GM18867 (cell line): Measurements from ENCODE around the gene TNFSF13B.
"Not testable (repeated sequence)": the region's sequence is repeated elsewhere in the genome, so short reads cannot be mapped to it uniquely, and the experiment has no call there.

ENCODE experiments used
- ATAC-seq: cut with Tn5 transposase; IDR thresholded peaks from one replicate; pipeline ENCODE4 v1.9.1; 2021; ENCODE audit warnings: mild to moderate bottlenecking, moderate library complexity; ENCODE audit not compliant: unreplicated experiment

TNFSF13B gene, protein sequence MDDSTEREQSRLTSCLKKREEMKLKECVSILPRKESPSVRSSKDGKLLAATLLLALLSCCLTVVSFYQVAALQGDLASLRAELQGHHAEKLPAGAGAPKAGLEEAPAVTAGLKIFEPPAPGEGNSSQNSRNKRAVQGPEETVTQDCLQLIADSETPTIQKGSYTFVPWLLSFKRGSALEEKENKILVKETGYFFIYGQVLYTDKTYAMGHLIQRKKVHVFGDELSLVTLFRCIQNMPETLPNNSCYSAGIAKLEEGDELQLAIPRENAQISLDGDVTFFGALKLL

GRCh38 chr13:108269601-108270328 is at the start of gene TNFSF13B:
TSS of gene TNFSF13B (plus strand) at chr13:108269718. CDS start at chr13:108269896, 178 bp downstream.
- ATAC-seq: peak; percentile 82

GRCh38 chr13:108220041-108220440 is 49.5 kb upstream of the TNFSF13B start:
- ATAC-seq: no peak

GRCh38 chr13:108223687-108224503 is 45.6 kb upstream of the TNFSF13B start:
- no peak for ATAC-seq

- peak; percentile 59 for ATAC-seq
Observed at GRCh38 chr13:108225440-108225839, 44.1 kb upstream of the TNFSF13B start.

- ATAC-seq: peak; percentile 33
Observed at GRCh38 chr13:108226184-108226583, 43.3 kb upstream of the TNFSF13B start.

DNA sequence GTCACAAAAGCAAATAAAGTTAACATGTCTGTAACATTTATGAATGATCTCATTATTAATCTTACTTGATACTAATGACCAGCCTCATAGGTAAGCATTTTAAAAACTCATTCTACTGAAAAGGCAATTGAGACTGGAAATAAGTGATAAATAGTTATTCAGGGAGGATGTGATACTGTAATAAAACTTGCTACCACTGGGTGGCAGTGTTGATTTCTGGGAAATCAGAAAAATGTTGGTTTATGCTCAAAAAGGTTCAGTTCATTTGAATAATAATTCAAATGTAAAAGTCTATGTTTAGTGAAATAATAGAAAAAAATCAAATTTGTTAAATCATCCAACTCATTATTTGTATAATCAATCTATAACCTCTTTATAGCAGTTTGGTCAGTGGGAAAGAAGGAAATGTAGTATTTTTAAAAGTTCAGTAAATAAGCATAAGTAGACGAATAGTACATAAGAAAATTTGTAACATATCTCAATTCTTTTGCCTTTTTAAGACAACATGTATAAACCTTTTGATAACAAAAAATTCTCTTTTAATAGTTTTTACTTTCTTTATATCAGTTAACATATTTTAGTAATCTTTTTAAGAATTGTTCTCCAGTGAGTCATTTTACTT is 41.8 kb upstream of the TNFSF13B start:
- ATAC-seq: peak; percentile 45

DNA sequence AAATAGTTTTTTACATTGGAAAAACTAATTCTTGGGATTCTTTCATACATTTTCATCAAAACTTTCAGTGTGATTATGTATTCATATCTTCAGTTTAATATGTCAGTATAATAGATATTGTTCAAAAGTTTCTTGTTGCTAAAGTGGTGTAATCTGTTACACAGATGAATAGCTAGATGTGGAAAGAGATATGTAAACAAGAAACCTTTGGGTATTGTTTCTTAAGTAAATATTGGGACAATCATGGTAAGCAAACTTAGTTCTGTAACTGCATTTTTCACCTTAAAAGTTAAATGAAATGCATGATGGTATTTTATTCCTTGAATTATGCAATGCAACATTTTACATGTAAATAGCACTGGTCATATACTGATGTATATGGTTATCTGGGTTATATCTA is 39.1 kb upstream of the TNFSF13B start:
- ATAC-seq: no peak

- ATAC-seq: no peak
Observed at GRCh38 chr13:108249150-108249549, 20.4 kb upstream of the TNFSF13B start.

- no peak for ATAC-seq
Observed at GRCh38 chr13:108257248-108257647, 12.3 kb upstream of the TNFSF13B start.

DNA sequence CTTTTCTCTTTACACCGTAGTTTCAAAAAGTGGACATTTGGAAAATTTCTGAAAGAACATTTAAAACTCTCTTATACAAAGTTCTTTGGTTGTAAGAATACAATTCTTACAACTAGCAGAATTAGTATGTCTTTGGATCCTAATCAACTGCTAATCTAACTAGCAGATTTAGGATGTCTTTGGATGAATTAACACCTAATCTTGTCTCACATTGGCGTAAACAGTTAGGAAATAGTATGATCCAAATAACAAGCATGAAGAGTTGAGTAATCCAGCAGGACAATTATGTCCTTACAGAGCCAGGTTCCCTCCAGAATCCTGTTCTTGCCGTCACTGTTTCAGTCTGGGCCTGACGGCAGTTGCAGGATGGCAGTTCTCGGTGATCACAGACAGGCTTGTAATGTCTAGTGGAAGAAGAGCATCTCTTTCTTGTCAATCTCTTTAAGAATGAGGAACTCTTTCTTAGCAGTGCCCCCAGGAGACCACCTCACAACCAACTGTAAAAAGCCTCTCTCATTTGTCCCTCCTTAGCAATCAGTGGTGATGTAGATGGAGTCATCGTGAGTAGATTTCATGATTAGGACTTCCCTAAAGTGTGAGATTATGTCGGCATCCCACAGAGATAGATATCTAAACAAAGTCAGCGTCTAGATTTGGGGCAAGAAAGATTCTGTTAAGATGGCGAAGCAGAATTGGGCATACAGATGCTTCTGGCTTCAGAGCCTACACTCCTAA is 5.7 kb upstream of the TNFSF13B start:
- no peak for ATAC-seq

DNA sequence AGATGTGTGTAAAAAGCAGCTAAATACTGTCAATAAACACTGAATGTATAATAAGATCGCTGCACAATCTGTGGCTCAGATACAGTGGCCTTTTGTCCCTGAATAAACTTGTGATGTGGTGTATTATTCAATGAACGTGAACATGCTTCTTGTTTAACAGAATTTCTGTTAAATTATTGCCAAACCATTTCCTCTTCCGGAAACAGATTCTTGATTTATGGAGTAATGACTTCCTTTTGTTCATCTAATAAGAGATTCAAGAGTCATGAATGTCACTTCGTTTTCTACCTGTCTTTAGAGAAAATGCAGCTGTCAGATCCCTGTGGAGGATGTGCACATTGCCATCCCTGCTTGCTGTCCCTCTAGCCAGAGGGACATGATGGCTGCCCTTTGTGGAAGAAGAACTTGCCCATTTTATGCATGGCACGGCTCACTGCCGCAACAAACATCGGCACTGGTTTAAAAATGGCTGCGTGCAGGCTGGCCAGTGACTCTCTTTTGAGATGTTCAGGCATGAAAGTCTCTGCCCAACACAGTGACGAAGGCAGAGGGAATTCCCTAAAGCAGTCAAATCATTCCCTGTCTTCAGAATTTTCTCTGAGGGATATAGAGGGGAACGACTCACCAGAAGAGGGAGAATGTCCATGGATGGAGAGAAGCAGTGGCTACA is 3.1 kb upstream of the TNFSF13B start:
- ATAC-seq: no peak

- ATAC-seq: no peak
Observed at GRCh38 chr13:108267347-108267746, 2.2 kb upstream of the TNFSF13B start.

DNA sequence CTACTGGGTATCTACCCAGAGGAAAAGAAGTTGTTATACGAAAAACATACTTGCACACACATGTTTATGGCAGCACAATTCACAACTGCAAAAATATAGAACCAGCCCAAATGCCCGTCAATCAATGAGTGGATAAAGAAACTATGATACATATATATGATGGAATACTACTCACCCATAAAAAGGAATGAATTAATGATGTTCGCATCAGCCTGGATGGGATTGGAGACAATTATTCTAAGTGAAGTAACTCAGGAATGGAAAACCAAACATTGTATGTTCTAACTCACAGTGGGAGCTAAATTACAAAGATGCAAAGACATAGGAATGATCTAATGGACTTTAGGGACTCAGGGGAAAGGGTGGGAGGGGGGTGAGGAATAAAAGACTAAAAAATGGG is 1.7 kb upstream of the TNFSF13B start:
- ATAC-seq: not testable (repeated sequence)

- ATAC-seq: no peak
Observed at GRCh38 chr13:108268466-108269112, 929 bp upstream of the TNFSF13B start.

DNA sequence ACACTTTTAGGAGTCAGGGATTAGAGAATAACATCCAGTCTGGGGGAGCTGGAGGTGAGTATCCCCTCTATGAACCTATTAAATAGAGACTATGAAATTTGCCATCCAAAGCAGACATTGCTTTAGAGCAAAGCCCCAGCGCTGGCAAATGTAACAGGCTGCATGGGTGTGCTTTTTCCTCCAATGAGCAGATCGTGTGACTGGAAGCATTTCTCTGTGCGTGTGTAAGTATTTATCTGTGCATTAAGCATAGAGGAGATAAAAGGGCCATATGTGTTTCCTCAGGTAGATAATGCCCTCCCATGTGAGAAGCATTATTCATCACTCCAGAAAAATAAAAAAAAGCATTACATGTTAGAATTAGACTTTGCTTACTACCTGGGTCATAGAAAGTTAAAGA is 924 bp downstream of the TNFSF13B start:
- ATAC-seq: peak; percentile 19

DNA sequence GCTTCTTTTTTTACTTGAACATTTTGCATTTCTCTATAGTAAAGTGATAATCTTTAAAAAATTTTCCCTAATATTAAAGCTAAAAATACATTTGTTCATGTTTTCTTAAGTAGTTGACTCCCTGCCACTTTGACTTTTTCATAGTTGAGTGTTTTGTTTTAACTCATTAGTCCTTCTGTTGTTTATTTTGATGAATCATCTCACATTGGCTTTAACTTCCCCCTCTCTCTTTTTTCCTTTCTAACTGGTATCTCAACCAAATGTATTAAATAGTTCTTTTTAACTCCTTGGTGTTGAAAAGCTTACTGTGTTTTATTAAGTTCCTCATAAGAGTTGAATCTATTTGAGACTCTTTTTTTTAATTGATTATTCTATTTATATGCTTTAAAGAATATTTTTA is 2.8 kb downstream of the TNFSF13B start:
- ATAC-seq: no peak

DNA sequence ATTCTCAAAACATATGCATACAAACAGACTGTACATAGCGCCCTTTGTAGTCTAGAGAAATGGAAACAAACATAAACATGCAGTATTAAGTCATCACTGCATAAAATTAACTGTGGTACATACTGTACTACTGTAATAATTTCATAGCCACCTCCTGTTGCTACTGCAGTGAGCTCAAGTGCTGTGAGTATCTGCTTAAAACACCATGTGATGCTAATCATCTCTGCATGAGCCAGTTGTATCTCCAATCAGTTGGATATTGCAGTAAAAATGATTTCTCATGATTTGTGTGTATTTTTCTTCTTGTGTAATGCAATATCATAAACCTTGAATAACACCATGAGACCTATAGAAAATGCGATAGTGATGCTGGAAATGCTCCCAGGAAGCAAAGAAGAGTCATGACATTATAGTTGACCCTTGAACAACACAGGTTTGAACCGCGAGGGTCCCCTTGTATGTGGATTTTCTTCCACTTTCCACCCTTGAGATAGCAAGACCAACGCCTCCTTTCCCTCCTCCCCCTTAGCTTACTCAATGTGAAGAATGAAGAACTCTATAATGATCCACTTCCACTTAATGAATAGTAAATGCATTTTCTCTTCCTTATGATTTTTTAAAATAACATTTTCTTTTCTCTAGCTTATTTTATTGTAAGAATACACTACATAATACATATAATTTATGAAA is 4.1 kb downstream of the TNFSF13B start:
- ATAC-seq: no peak

DNA sequence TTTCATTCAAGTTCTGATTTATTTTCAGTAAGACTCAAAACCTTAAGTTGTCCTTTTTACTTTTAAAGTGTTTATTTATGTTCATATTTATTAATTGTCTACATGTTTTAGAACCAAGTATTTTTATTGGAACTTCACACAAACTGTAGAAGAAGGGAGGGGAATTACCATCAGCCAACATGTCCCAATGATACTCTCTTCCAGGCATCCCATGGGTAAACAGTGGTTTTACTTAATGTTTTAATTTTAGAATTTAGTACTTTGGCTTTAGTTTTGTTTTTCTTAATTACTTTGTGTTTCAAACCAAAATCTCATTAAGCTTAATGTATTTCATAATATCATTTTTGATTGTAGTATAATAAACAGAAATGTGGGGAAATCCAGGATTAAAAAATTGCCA is 5.2 kb downstream of the TNFSF13B start:
- no peak for ATAC-seq

GRCh38 chr13:108276060-108276459 is 6.5 kb downstream of the TNFSF13B start:
- no peak for ATAC-seq
